ENCODE measurements around the gene ZNF689.

Gene ZNF689

DNA sequence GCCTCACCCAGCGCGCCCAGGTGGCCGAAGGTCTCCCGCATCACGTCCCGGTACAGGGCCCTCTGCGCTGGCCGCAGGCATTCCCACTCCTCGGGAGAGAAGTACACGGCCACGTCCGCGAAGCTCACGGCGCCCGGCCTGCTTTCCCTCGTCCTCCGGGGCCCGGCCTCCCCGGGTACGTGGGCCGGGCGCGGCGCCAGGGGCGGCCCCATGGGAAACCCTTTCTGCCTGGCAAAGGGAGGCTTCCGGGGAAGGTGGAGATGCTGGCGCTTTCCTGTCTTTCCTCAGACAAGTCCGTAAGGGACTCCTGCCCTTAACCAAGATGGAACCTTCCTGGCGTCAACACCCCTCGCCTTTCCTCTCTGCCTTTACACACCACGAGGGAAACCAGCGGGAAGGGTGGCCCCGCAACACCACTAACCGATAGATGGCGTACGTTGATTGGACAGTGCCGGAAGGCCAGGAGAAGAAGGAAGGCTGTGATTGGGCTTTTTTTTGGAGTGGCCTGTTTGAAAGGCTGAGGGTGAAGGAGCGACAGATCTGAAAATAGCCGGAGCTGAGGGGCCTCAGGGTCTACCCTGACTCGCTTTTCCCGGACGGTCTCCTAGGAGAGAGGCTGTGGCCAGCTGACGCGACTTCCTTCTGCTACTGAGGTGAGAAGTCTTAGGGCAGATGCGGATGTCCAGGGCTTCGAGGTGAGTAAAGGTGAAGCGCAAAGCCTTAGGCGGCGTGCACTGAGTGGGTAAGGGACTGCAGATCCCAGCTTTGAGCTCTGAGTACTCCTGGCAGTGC lies 24.6 kb downstream of the ZNF689 start, which contains the start of gene ZNF785:
ZNF785 (minus strand) TSS at position 298 of the 792 bp plus-strand sequence; CDS start at position 212, 86 bp downstream.
- intact Hi-C loops (cut with DNase I; ENCODE audit: low total_unique reads): no loop called here
- peak; percentile 99 for DNase-seq
- peaks cover 18 to 35% (median 25%) of the 10 kb centered on the region in 3 donors for H3K36me3 ChIP-seq
- H3K4me1 ChIP-seq: peaks cover 0 to 39% (median 24%) of the 10 kb centered on the region in 4 donors
- H3K4me3 ChIP-seq: peak within 1 kb of the TSS; percentile 76 to 77
- H3K9me3 ChIP-seq: no peaks in the 10 kb centered on the region
- H3K27me3 ChIP-seq: no peaks in the 10 kb centered on the region
- TF ChIP-seq, protein P1, sequence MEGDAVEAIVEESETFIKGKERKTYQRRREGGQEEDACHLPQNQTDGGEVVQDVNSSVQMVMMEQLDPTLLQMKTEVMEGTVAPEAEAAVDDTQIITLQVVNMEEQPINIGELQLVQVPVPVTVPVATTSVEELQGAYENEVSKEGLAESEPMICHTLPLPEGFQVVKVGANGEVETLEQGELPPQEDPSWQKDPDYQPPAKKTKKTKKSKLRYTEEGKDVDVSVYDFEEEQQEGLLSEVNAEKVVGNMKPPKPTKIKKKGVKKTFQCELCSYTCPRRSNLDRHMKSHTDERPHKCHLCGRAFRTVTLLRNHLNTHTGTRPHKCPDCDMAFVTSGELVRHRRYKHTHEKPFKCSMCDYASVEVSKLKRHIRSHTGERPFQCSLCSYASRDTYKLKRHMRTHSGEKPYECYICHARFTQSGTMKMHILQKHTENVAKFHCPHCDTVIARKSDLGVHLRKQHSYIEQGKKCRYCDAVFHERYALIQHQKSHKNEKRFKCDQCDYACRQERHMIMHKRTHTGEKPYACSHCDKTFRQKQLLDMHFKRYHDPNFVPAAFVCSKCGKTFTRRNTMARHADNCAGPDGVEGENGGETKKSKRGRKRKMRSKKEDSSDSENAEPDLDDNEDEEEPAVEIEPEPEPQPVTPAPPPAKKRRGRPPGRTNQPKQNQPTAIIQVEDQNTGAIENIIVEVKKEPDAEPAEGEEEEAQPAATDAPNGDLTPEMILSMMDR (IDR thresholded peaks at IDR 0.05): peak in 1 of 2 experiments; percentile 41
- H3K27ac ChIP-seq: peak within 1 kb of the TSS; percentile 86 to 96

DNA sequence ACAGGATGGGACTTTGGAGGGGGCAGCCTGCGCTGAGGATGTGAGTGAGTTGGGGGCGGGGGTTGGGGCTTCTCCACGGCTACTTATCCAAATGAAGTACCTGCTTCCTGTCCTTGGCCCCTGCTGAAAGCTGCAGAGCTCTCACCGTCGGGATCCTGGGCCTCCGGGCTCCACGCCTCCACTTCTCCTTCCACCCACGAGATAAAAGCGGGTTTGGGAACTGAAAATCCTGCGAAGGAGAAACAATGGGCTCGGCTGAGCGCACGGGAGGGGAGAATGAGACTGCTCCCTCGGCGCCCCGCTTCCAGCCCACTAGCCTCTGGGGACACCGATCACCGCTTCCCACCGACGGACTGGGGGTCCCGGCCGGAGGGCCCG lies 25.2 kb downstream of the ZNF689 start:
- Histone ChIP-seq H3K27ac (peak overlapping the region; percentile 86 to 96), H3K36me3 (peaks cover 18 to 35% (median 25%) of the 10 kb centered on the region in 3 donors), H3K27me3 (no peaks in the 10 kb centered on the region), H3K9me3 (no peaks in the 10 kb centered on the region), H3K4me3 (peak overlapping the region; percentile 76 to 77), H3K4me1 (peaks cover 0 to 39% (median 24%) of the 10 kb centered on the region in 4 donors)
- intact Hi-C loops (cut with DNase I; ENCODE audit: low total_unique reads): no loop called here
- no peak for DNase-seq
- TF ChIP-seq, protein P1 (IDR thresholded peaks at IDR 0.05): no peak

DNA sequence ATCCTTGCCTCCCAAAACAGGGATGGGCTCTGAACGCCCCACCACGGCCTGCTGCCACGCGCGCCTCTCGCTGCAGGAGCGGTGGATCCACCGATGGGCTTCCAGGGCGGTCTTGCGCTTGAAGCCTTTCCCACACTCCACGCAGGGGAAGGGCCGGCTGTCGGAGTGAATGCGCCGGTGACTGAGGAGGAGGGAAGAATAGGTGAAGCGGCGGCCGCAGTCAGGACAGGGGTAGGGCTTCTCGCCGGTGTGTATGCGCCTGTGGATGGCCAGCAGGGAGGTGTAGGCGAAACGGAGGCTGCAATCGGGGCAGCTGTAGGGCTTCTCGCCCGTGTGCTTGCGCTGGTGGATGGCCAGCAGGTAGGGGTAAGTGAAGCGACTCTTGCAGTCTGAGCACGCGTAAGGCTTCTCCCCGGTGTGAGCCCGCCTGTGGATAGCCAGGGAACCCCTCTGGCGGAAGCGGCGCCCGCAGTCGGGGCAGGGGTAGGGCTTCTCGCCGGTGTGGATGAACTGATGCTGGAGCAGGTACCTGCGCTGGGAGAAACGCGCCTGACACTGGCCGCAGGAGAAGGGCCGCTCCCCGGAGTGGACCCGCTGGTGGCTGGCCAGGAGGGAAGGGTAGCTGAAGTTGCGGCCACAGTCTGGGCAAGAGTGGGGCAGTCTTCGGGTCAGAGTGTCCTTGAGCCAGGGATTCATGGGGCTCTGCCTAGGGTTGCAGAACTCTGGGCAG lies 27.4 kb downstream of the ZNF689 start:
- DNase-seq: no peak
- TF ChIP-seq, protein P1 (IDR thresholded peaks at IDR 0.05): no peak
- intact Hi-C loops (cut with DNase I; ENCODE audit: low total_unique reads): no loop called here
- Histone ChIP-seq H3K27me3 (no peaks in the 10 kb centered on the region), H3K4me3 (no peak overlapping the region), H3K4me1 (peaks cover 0 to 39% (median 24%) of the 10 kb centered on the region in 4 donors), H3K27ac (no peak overlapping the region), H3K9me3 (no peaks in the 10 kb centered on the region), H3K36me3 (peaks cover 18 to 47% (median 32%) of the 10 kb centered on the region in 3 donors)

DNA sequence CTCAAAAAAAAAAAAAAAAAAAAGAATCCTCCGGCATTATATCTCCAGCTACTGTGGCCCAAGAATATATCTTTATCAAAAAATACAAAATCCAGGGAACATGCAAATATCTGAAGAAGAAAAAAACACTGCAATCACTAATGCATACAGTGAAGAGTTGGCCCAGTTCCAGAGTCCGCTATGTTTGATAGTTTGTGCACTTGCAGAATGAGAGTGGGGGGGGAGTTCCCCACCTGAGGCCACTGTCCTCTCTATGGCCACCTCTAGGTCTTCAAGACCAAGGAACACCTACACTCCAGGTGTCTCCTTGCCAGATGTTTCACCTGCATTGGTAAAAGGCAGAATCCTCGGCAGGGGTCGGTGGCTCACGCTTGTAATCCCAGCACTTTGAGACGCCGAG lies 28.7 kb downstream of the ZNF689 start:
- Histone ChIP-seq H3K9me3 (no peaks in the 10 kb centered on the region), H3K27me3 (no peaks in the 10 kb centered on the region), H3K36me3 (peaks cover 18 to 52% (median 32%) of the 10 kb centered on the region in 3 donors), H3K27ac (no peak overlapping the region), H3K4me3 (no peak overlapping the region), H3K4me1 (peaks cover 0 to 39% (median 24%) of the 10 kb centered on the region in 4 donors)
- DNase-seq: no peak
- TF ChIP-seq, protein P1 (IDR thresholded peaks at IDR 0.05): no peak
- intact Hi-C loops (cut with DNase I; ENCODE audit: low total_unique reads): no loop called here

DNA sequence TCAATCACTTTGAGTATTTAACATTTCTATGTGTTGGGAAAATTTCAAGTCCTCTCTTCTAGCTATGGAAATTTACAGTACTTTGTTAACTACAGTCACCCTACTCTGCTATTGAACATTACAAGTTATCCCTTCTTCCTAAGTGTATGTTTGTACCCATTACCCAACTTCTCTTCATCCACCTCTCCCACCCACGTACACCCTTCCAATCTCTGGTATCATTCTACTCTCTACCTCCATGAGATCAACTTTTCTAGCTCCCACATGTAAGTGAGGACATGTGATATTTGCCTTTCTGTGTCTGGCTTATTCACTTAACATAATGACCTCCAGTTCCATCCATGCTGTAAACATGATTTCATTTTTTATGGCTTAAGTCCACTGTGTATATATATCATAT lies 35.5 kb downstream of the ZNF689 start:
- H3K4me3 ChIP-seq: no peak overlapping the region
- TF ChIP-seq, protein P1 (IDR thresholded peaks at IDR 0.05): no peak
- no peak for DNase-seq
- no peak overlapping the region for H3K27ac ChIP-seq
- intact Hi-C loops (cut with DNase I; ENCODE audit: low total_unique reads): loop anchor here (10.0 kb wide), 1 partner anchor 60 kb away; no protein-coding TSS in a partner anchor
- no peaks in the 10 kb centered on the region for H3K9me3 ChIP-seq
- H3K36me3 ChIP-seq: peaks cover 0 to 13% (median 5%) of the 10 kb centered on the region in 3 donors
- H3K4me1 ChIP-seq: peaks cover 0 to 24% (median 22%) of the 10 kb centered on the region in 4 donors
- no peaks in the 10 kb centered on the region for H3K27me3 ChIP-seq

Measured in tibial artery (tissue), 4 donors.